ENCODE data around the gene VWF. TPM values are rescaled to one million over a fixed set of nuclear protein-coding genes. Genes with fewer than 3 reads are reported as not detected.

The VWF gene
- total and polyA plus RNA-seq, 2 of the 13 experiments (the other 11 are each of a cell fraction or from before 2014, with no cell fraction given): 0.20 to 0.25 TPM

DNA sequence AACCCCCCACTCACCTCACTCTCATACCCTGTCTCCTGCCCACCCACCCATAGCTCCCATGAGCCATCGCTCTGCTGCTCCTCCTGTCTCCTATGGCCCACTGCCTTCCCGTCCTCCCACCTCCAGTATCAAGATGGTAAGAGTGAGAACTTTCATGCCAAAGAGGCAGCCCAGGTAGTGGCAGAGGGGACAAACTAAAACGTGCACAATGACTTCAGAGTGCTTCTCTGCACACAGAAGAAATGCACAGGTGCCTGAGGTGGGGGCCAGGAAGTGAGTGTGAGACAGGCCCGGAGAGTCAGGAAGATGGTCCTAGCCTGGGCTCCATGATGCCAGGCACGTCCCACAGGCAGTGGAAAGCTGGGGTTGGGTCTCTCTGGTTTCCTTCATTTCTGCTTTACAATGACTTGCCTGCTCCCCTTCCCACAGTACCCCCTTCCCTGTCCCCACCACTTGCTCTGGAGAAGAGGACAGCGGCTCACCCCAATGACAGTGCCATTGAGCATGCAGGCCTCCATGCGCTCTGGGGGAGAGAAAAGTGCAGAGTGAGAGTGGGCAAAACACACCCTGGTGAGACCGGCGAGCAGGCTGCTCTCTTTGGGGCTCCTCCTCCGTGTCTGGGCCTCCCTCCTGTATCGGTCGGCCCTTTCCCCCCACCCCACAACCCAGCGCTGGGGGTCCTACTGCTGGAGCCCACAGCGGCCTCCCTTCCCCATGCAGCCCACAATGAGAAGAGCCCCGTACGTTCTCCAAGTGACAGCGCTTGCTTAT lies 156.6 kb downstream of the VWF start:
- H3K36me3 ChIP-seq (replicated peaks in 1 of 2; ENCODE audit: control insufficient read depth in 1 of 2, insufficient read depth in 2 of 2, low read length in 2 of 2): no peaks in the 10 kb centered on the region
- BruUV-seq (replicated peaks): no TSS peak
- FAIRE-seq: no peak
- TF ChIP-seq, protein P1, sequence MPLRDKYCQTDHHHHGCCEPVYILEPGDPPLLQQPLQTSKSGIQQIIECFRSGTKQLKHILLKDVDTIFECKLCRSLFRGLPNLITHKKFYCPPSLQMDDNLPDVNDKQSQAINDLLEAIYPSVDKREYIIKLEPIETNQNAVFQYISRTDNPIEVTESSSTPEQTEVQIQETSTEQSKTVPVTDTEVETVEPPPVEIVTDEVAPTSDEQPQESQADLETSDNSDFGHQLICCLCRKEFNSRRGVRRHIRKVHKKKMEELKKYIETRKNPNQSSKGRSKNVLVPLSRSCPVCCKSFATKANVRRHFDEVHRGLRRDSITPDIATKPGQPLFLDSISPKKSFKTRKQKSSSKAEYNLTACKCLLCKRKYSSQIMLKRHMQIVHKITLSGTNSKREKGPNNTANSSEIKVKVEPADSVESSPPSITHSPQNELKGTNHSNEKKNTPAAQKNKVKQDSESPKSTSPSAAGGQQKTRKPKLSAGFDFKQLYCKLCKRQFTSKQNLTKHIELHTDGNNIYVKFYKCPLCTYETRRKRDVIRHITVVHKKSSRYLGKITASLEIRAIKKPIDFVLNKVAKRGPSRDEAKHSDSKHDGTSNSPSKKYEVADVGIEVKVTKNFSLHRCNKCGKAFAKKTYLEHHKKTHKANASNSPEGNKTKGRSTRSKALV (CRISPR knock-in tag; IDR thresholded peaks at IDR 0.05): no peak
- TF ChIP-seq, protein P2, sequence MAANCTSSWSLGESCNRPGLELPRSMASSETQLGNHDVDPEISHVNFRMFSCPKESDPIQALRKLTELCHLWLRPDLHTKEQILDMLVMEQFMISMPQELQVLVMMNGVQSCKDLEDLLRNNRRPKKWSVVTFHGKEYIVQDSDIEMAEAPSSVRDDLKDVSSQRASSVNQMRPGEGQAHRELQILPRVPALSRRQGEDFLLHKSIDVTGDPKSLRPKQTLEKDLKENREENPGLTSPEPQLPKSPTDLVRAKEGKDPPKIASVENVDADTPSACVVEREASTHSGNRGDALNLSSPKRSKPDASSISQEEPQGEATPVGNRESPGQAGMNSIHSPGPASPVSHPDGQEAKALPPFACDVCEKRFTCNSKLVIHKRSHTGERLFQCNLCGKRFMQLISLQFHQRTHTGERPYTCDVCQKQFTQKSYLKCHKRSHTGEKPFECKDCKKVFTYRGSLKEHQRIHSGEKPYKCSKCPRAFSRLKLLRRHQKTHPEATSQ (CRISPR knock-in tag; IDR thresholded peaks at IDR 0.05; ENCODE audit: borderline replicate concordance): no peak
- TF ChIP-seq SKI (IDR thresholded peaks at IDR 0.05; ENCODE audit: partially characterized antibody) (no peak), PHF20 (CRISPR knock-in tag; IDR thresholded peaks at IDR 0.05) (no peak), DMAP1 (CRISPR knock-in tag; IDR thresholded peaks at IDR 0.05) (no peak), ZNF607 (CRISPR knock-in tag; IDR thresholded peaks at IDR 0.05; ENCODE audit: borderline replicate concordance) (no peak), SOX13 (IDR thresholded peaks at IDR 0.05) (no peak), SOX13 (CRISPR knock-in tag; conservative IDR thresholded peaks at IDR 0.05 in 1 of 2, IDR thresholded peaks at IDR 0.05 in 1 of 2) (no peak)
- TF ChIP-seq, protein P3, sequence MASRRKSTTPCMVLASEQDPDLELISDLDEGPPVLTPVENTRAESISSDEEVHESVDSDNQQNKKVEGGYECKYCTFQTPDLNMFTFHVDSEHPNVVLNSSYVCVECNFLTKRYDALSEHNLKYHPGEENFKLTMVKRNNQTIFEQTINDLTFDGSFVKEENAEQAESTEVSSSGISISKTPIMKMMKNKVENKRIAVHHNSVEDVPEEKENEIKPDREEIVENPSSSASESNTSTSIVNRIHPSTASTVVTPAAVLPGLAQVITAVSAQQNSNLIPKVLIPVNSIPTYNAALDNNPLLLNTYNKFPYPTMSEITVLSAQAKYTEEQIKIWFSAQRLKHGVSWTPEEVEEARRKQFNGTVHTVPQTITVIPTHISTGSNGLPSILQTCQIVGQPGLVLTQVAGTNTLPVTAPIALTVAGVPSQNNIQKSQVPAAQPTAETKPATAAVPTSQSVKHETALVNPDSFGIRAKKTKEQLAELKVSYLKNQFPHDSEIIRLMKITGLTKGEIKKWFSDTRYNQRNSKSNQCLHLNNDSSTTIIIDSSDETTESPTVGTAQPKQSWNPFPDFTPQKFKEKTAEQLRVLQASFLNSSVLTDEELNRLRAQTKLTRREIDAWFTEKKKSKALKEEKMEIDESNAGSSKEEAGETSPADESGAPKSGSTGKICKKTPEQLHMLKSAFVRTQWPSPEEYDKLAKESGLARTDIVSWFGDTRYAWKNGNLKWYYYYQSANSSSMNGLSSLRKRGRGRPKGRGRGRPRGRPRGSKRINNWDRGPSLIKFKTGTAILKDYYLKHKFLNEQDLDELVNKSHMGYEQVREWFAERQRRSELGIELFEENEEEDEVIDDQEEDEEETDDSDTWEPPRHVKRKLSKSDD (CRISPR knock-in tag; IDR thresholded peaks at IDR 0.05; ENCODE audit: low read depth): no peak
- TF ChIP-seq, protein P4, sequence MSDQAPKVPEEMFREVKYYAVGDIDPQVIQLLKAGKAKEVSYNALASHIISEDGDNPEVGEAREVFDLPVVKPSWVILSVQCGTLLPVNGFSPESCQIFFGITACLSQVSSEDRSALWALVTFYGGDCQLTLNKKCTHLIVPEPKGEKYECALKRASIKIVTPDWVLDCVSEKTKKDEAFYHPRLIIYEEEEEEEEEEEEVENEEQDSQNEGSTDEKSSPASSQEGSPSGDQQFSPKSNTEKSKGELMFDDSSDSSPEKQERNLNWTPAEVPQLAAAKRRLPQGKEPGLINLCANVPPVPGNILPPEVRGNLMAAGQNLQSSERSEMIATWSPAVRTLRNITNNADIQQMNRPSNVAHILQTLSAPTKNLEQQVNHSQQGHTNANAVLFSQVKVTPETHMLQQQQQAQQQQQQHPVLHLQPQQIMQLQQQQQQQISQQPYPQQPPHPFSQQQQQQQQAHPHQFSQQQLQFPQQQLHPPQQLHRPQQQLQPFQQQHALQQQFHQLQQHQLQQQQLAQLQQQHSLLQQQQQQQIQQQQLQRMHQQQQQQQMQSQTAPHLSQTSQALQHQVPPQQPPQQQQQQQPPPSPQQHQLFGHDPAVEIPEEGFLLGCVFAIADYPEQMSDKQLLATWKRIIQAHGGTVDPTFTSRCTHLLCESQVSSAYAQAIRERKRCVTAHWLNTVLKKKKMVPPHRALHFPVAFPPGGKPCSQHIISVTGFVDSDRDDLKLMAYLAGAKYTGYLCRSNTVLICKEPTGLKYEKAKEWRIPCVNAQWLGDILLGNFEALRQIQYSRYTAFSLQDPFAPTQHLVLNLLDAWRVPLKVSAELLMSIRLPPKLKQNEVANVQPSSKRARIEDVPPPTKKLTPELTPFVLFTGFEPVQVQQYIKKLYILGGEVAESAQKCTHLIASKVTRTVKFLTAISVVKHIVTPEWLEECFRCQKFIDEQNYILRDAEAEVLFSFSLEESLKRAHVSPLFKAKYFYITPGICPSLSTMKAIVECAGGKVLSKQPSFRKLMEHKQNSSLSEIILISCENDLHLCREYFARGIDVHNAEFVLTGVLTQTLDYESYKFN (CRISPR knock-in tag; conservative IDR thresholded peaks at IDR 0.05): no peak
- TF ChIP-seq, protein P5, sequence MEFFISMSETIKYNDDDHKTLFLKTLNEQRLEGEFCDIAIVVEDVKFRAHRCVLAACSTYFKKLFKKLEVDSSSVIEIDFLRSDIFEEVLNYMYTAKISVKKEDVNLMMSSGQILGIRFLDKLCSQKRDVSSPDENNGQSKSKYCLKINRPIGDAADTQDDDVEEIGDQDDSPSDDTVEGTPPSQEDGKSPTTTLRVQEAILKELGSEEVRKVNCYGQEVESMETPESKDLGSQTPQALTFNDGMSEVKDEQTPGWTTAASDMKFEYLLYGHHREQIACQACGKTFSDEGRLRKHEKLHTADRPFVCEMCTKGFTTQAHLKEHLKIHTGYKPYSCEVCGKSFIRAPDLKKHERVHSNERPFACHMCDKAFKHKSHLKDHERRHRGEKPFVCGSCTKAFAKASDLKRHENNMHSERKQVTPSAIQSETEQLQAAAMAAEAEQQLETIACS (CRISPR knock-in tag; IDR thresholded peaks at IDR 0.05): no peak

More for the DNA sequence above, 156.6 kb downstream of the VWF start:
- Histone ChIP-seq H3K4me3 (replicated peaks in 1 of 3; ENCODE audit: insufficient read depth in 1 of 3, low read depth in 2 of 3, low read length in 3 of 3) (no peak overlapping the region), H3K79me2 (ENCODE audit: insufficient read depth, low read length) (no peaks in the 10 kb centered on the region), H3K27ac (ENCODE audit: extremely low read length, insufficient read depth, low read length) (no peak overlapping the region), H4K20me1 (ENCODE audit: insufficient read depth, low read length) (no peaks in the 10 kb centered on the region), H2AFZ (ENCODE audit: low read length) (no peak overlapping the region), H3K4me1 (ENCODE audit: insufficient read depth, low read length) (peaks cover 15% of the 10 kb centered on the region), H3K9ac (ENCODE audit: insufficient read depth, low read depth, low read length) (no peak overlapping the region), H3K9me3 (ENCODE audit: low read length) (no peaks in the 10 kb centered on the region), H3K27me3 (ENCODE audit: control insufficient read depth in 1 of 2, insufficient read depth in 2 of 2, low read length in 2 of 2) (peaks cover 1 to 9% of the 10 kb centered on the region in 2 experiments; a peak in 2 of 5 replicates), H3K4me2 (ENCODE audit: low read depth, low read length) (no peak overlapping the region)
- WGBS (ENCODE audit: low lambda C conversion rate): 40% methylated on average over 10 of the region's 17 CpGs
- ATAC-seq: no peak
- POLR2A ChIA-PET: no interaction called here
- intact Hi-C loops (cut with micrococcal nuclease; ENCODE audit: unreplicated experiment): no loop called here
- DNase-seq (ENCODE audit: low spot score): no peak
- in situ Hi-C loops (cut with HindIII; ENCODE audit: extremely low pct_ligation_motif_present, low pct_unique_long_range_greater_than_20kb): no loop called here
- CTCF ChIA-PET (ENCODE audit: low intra/inter-chr PET ratio, low total read pairs): no interaction called here

Measured in HepG2 (cell line).